ENCODE measurements around the gene CDC73. TPM values are rescaled to one million over a fixed set of nuclear protein-coding genes. Genes with fewer than 3 reads are reported as not detected.
"Not testable (repeated sequence)": the region's sequence is repeated elsewhere in the genome, so short reads cannot be mapped to it uniquely, and the experiment has no call there.

CDC73 gene
- total RNA-seq, 1 experiment from 2014 or later, result 78.2 TPM

DNA sequence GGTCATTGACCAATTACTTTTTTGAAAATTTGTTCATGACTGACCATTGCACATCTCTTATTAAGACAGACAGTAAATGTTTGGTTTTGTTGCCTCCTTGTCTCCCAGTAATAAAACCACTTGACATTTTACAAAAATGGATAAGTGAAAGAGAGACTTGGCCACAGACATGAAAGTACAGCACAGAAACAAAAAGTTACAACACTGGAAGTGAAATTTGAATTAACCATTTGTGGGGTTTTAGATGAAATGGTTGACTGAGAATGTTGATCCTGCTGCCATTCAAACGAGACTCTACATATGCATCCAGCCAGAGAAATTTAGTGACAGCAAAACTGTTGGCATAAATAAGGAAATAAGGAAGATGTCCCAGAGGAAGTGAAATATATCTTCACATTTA, 143.9 kb downstream of the CDC73 start:
- no peaks in the 10 kb centered on the region for H3K36me3 ChIP-seq (ENCODE audit: control insufficient read depth, insufficient read depth, low read length)
- H3K4me3 ChIP-seq (ENCODE audit: low read depth in 2 of 2, low read length in 2 of 2), result no peak overlapping the region
- no peaks in the 10 kb centered on the region for H3K27me3 ChIP-seq (ENCODE audit: control insufficient read depth, insufficient read depth, low read length)
- ChIA-PET CTCF (no interaction called here), POLR2A (no interaction called here)
- in situ Hi-C loops (cut with HindIII; ENCODE audit: low pct_unique_long_range_greater_than_20kb, low sequenced_read_pairs) (no loop called here), intact Hi-C loops (cut with micrococcal nuclease; ENCODE audit: unreplicated experiment) (no loop called here)
- no peaks in the 10 kb centered on the region for H3K9me3 ChIP-seq (ENCODE audit: control insufficient read depth, insufficient read depth, low read depth, low read length)
- no peak for ATAC-seq
- no peaks in the 10 kb centered on the region for H3K4me1 ChIP-seq (ENCODE audit: control insufficient read depth, insufficient read depth, low read length)
- TF ChIP-seq TCF7L2 (IDR thresholded peaks at IDR 0.05; ENCODE audit: low read depth, low read length) (no peak), SIN3A (IDR thresholded peaks at IDR 0.05; ENCODE audit: borderline replicate concordance, insufficient read depth, low read depth, low read length) (no peak), REST (IDR thresholded peaks at IDR 0.05; ENCODE audit: insufficient read depth in 1 of 2, low read depth in 2 of 2, low read length in 1 of 2) (no peak), POLR2AphosphoS5 (IDR thresholded peaks at IDR 0.05; ENCODE audit: low read depth, low read length) (no peak)
- TF ChIP-seq, protein P1, sequence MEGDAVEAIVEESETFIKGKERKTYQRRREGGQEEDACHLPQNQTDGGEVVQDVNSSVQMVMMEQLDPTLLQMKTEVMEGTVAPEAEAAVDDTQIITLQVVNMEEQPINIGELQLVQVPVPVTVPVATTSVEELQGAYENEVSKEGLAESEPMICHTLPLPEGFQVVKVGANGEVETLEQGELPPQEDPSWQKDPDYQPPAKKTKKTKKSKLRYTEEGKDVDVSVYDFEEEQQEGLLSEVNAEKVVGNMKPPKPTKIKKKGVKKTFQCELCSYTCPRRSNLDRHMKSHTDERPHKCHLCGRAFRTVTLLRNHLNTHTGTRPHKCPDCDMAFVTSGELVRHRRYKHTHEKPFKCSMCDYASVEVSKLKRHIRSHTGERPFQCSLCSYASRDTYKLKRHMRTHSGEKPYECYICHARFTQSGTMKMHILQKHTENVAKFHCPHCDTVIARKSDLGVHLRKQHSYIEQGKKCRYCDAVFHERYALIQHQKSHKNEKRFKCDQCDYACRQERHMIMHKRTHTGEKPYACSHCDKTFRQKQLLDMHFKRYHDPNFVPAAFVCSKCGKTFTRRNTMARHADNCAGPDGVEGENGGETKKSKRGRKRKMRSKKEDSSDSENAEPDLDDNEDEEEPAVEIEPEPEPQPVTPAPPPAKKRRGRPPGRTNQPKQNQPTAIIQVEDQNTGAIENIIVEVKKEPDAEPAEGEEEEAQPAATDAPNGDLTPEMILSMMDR (IDR thresholded peaks at IDR 0.05), result no peak
- BruUV-seq (replicated peaks), result no TSS peak
- no peak overlapping the region for H3K27ac ChIP-seq (ENCODE audit: low read length)
- DNase-seq (ENCODE audit: low read depth, low spot score), result no peak

DNA sequence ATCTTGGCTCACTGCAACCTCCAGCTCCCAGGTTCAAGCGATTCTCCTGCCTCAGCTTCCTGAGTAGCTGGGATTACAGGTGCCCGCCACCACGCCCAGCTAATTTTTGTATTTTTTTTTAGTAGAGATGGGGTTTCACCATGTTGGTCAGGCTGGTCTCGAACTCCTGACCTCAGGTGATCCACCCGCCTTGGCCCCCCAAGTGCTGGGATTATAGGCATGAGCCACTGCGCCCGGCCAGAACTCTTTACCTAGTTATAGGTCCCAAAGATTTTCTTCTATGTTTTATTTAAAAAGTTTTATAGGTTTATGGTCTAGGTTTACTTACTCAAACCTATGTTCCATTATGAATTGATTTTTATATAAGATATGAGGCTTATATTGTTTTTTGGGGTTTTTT, 145.0 kb downstream of the CDC73 start:
- in situ Hi-C loops (cut with HindIII; ENCODE audit: low pct_unique_long_range_greater_than_20kb, low sequenced_read_pairs); H3K27ac ChIP-seq (ENCODE audit: low read length); H3K9me3 ChIP-seq (ENCODE audit: control insufficient read depth, insufficient read depth, low read depth, low read length); BruUV-seq (replicated peaks); H3K36me3 ChIP-seq (ENCODE audit: control insufficient read depth, insufficient read depth, low read length); DNase-seq (ENCODE audit: low read depth, low spot score); H3K27me3 ChIP-seq (ENCODE audit: control insufficient read depth, insufficient read depth, low read length); ATAC-seq; intact Hi-C loops (cut with micrococcal nuclease; ENCODE audit: unreplicated experiment); CTCF ChIA-PET; H3K4me1 ChIP-seq (ENCODE audit: control insufficient read depth, insufficient read depth, low read length); H3K4me3 ChIP-seq (ENCODE audit: low read depth in 2 of 2, low read length in 2 of 2): not testable (repeated sequence)
- POLR2A ChIA-PET, result interaction anchor here (0.6 kb wide), 1 partner anchor 224 kb away, joined by 3 read pairs; no protein-coding TSS in a partner anchor

DNA sequence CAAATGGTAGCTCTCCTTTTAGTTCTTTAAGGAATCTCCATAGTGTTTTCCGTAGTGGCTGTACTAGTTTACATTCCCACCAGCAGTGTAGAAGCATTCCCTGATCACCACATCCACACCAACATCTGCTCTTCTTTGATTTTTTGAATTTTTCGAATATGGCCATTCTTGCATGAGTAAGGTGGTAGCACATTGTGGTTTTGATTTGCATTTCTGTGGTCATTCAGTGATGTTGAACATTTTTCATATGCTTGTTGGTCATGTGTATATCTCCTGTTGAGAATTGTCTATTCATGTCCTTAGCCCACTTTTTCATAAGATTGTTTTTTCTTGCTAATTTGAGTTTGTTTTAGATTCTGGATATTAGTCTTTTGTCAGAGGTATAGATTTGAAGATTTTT, 149.2 kb downstream of the CDC73 start:
- no peak for TF ChIP-seq REST (IDR thresholded peaks at IDR 0.05; ENCODE audit: insufficient read depth in 1 of 2, low read depth in 2 of 2, low read length in 1 of 2)
- no peak for TF ChIP-seq TCF7L2 (IDR thresholded peaks at IDR 0.05; ENCODE audit: low read depth, low read length)
- TF ChIP-seq SIN3A (IDR thresholded peaks at IDR 0.05; ENCODE audit: borderline replicate concordance, insufficient read depth, low read depth, low read length), result no peak
- Histone ChIP-seq H3K4me1 (ENCODE audit: control insufficient read depth, insufficient read depth, low read length) (no peaks in the 10 kb centered on the region), H3K9me3 (ENCODE audit: control insufficient read depth, insufficient read depth, low read depth, low read length) (no peaks in the 10 kb centered on the region; the same call in 1 of the 2 replicates), H3K4me3 (ENCODE audit: low read depth in 2 of 2, low read length in 2 of 2) (no peak overlapping the region), H3K27me3 (ENCODE audit: control insufficient read depth, insufficient read depth, low read length) (no peaks in the 10 kb centered on the region), H3K27ac (ENCODE audit: low read length) (no peak overlapping the region), H3K36me3 (ENCODE audit: control insufficient read depth, insufficient read depth, low read length) (no peaks in the 10 kb centered on the region)
- in situ Hi-C loops (cut with HindIII; ENCODE audit: low pct_unique_long_range_greater_than_20kb, low sequenced_read_pairs) (no loop called here), intact Hi-C loops (cut with micrococcal nuclease; ENCODE audit: unreplicated experiment) (no loop called here)
- BruUV-seq (replicated peaks), result no TSS peak
- ChIA-PET CTCF (no interaction called here), POLR2A (no interaction called here)
- DNase-seq (ENCODE audit: low read depth, low spot score) (no peak), ATAC-seq (no peak)
